Peyer's patch (tissue), 4 donors: ENCODE measurements around the gene SLC22A2. TPM values are rescaled to one million over a fixed set of nuclear protein-coding genes. Genes with fewer than 3 reads are reported as not detected.
"Not testable (repeated sequence)": the region's sequence is repeated elsewhere in the genome, so short reads cannot be mapped to it uniquely, and the experiment has no call there.

ENCODE experiments used
- DNase-seq, 3 donors: peaks; one replicate each; pipeline ENCODE4 v3.0.0-alpha.2; 2017 to 2019
- H3K27ac ChIP-seq, 4 donors: fragments of 200-600 bp; sonication (generic); one replicate each; pipeline ENCODE4 v1.5.1; 2016 to 2019
- H3K27me3 ChIP-seq, 2 donors: fragments of 200-600 bp; sonication (generic); one replicate each; pipeline ENCODE4 v1.5.1; 2019
- H3K36me3 ChIP-seq, 3 donors: fragments of 200-600 bp; sonication (generic); one replicate each; pipeline ENCODE4 v1.5.1; 2016 to 2019
- H3K4me1 ChIP-seq, 4 donors: fragments of 200-600 bp; sonication (generic); one replicate each; pipeline ENCODE4 v1.5.1; 2016 to 2019
- H3K4me3 ChIP-seq, 4 donors: fragments of 200-600 bp; sonication (generic); 1 replicate in 3 of 4; 2 replicates in 1 of 4; pipeline ENCODE4 v1.5.1; 2016 to 2019; ENCODE audit warnings: mild to moderate bottlenecking in 1 of 4
- H3K9me3 ChIP-seq, 4 donors: fragments of 200-600 bp; sonication (generic); one replicate each; pipeline ENCODE4 v1.5.1; 2016 to 2019; ENCODE audit warnings: mild to moderate bottlenecking in 1 of 4
- CTCF ChIP-seq, 6 experiments: fragments of 450-650 bp in 4 of 6; fragments of 200-600 bp in 2 of 6; sonication (generic) in 1 of 6; IDR thresholded peaks; one replicate each; pipeline ENCODE4 v1.5.1; 2017 to 2019; ENCODE audit warnings: antibody characterized with exemption in 6 of 6, mild to moderate bottlenecking in 3 of 6, moderate library complexity in 1 of 6
- POLR2A ChIP-seq, 2 donors: fragments of 450-650 bp; IDR thresholded peaks; one replicate each; pipeline ENCODE4 v1.5.1; 2017; ENCODE audit warnings: antibody characterized with exemption in 2 of 2, mild to moderate bottlenecking in 2 of 2, moderate library complexity in 2 of 2
- total RNA-seq, 4 donors: library from RNA; depleted of rRNA; stranded (reverse); fragments of >200 nt; gene quantifications; one replicate each; pipeline ENCODE4 v1.1.0, GENCODE V29; 2016

The SLC22A2 gene
- total RNA-seq, 4 donors from 2014 or later, result not detected

- Histone ChIP-seq H3K27me3 (no peaks in the 10 kb centered on the region), H3K4me1 (peaks cover 0 to 4% (median 0%) of the 10 kb centered on the region in 4 donors), H3K9me3 (no peaks in the 10 kb centered on the region), H3K27ac (peak overlapping the region in 3 of 4 donors; percentile 14 to 96 (median 75)), H3K4me3 (no peak overlapping the region), H3K36me3 (no peaks in the 10 kb centered on the region)
- no peak for DNase-seq
- TF ChIP-seq POLR2A (IDR thresholded peaks at IDR 0.05) (no peak), CTCF (IDR thresholded peaks at IDR 0.05) (no peak)
Observed at GRCh38 chr6:160238278-160238711, 20.3 kb downstream of the SLC22A2 start.

- H3K27me3 ChIP-seq, H3K9me3 ChIP-seq, H3K4me1 ChIP-seq, H3K4me3 ChIP-seq, H3K36me3 ChIP-seq, DNase-seq: not testable (repeated sequence)
- H3K27ac ChIP-seq, result peak overlapping the region in 3 of 4 donors; percentile 14 to 96 (median 75)
Observed at GRCh38 chr6:160237597-160238275, 20.9 kb downstream of the SLC22A2 start.

GRCh38 chr6:160236235-160236872, 22.3 kb downstream of the SLC22A2 start:
- H3K4me1 ChIP-seq, H3K27ac ChIP-seq, DNase-seq, H3K36me3 ChIP-seq, H3K9me3 ChIP-seq, H3K27me3 ChIP-seq, H3K4me3 ChIP-seq: not testable (repeated sequence)

- DNase-seq, H3K27ac ChIP-seq, H3K4me3 ChIP-seq, H3K36me3 ChIP-seq, H3K27me3 ChIP-seq, H3K4me1 ChIP-seq, H3K9me3 ChIP-seq: not testable (repeated sequence)
Observed at GRCh38 chr6:160233950-160234640, 24.5 kb downstream of the SLC22A2 start.

- no peaks in the 10 kb centered on the region for H3K27me3 ChIP-seq
- TF ChIP-seq POLR2A (IDR thresholded peaks at IDR 0.05) (no peak), CTCF (IDR thresholded peaks at IDR 0.05) (no peak)
- no peaks in the 10 kb centered on the region for H3K9me3 ChIP-seq
- H3K27ac ChIP-seq, result no peak overlapping the region
- H3K36me3 ChIP-seq, result no peaks in the 10 kb centered on the region
- no peak overlapping the region for H3K4me3 ChIP-seq
- H3K4me1 ChIP-seq, result peaks cover 0 to under 1% (median 0%) of the 10 kb centered on the region in 4 donors
- no peak for DNase-seq
Observed at GRCh38 chr6:160227769-160228161, 30.9 kb downstream of the SLC22A2 start.

- peaks cover 0 to 6% (median 0%) of the 10 kb centered on the region in 4 donors for H3K4me1 ChIP-seq
- H3K27ac ChIP-seq, result no peak overlapping the region
- TF ChIP-seq CTCF (IDR thresholded peaks at IDR 0.05), result no peak
- no peak for TF ChIP-seq POLR2A (IDR thresholded peaks at IDR 0.05)
- no peaks in the 10 kb centered on the region for H3K27me3 ChIP-seq
- H3K9me3 ChIP-seq, result no peaks in the 10 kb centered on the region
- H3K36me3 ChIP-seq, result no peaks in the 10 kb centered on the region
- DNase-seq, result no peak
- H3K4me3 ChIP-seq, result no peak overlapping the region
Observed at GRCh38 chr6:160227038-160227768, 31.4 kb downstream of the SLC22A2 start.
